Activated CD4-positive, alpha-beta T cell treated with anti-CD3 and anti-CD28 coated beads, Interleukin-2, amount 10 ng/mL, durations not matched to agents 7 days and 5 days (primary cell): ENCODE measurements around the gene TMEM119. TPM values are rescaled to one million over a fixed set of nuclear protein-coding genes. Genes with fewer than 3 reads are reported as not detected.
"Not testable (repeated sequence)": the region's sequence is repeated elsewhere in the genome, so short reads cannot be mapped to it uniquely, and the experiment has no call there.

ENCODE experiments used
- CTCF ChIA-PET: fragments of 350-600 bp; sonication (Branson Sonifier 250); formaldehyde crosslinking; loops from one replicate; lab custom pipeline; 2021; ENCODE audit warnings: antibody characterized with exemption; lab: Charles Lee
- POLR2A ChIA-PET: fragments of 350-600 bp; sonication (Branson Sonifier 250); formaldehyde crosslinking; loops from one replicate; lab custom pipeline; 2021; ENCODE audit warnings: antibody characterized with exemption; lab: Charles Lee
- DNase-seq: peaks from one replicate; pipeline ENCODE4 v3.0.0-alpha.2; 2020
- H3K27ac Mint-ChIP-seq: one replicate; pipeline ENCODE4 v1.8.0; 2021; ENCODE audit warnings: mild to moderate bottlenecking, moderate library complexity, mixed read lengths
- H3K27me3 Mint-ChIP-seq: one replicate; pipeline ENCODE4 v1.8.0; 2021; ENCODE audit warnings: mixed read lengths
- H3K36me3 Mint-ChIP-seq: one replicate; pipeline ENCODE4 v1.8.0; 2021; ENCODE audit warnings: low read depth, mixed read lengths
- H3K4me1 Mint-ChIP-seq: one replicate; pipeline ENCODE4 v1.8.0; 2021; ENCODE audit warnings: mixed read lengths
- H3K4me3 Mint-ChIP-seq: one replicate; pipeline ENCODE4 v1.8.0; 2021; ENCODE audit warnings: mild to moderate bottlenecking, moderate library complexity, mixed read lengths
- H3K9me3 Mint-ChIP-seq: one replicate; pipeline ENCODE4 v1.8.0; 2021; ENCODE audit warnings: mixed read lengths
- total RNA-seq, 2 experiments: library from RNA; stranded (reverse); gene quantifications; one replicate each; pipeline ENCODE4 v1.2.3, GENCODE V29; 2021

The TMEM119 gene
- total RNA-seq, 2 experiments from 2014 or later, result 1.2 to 1.7 TPM

DNA sequence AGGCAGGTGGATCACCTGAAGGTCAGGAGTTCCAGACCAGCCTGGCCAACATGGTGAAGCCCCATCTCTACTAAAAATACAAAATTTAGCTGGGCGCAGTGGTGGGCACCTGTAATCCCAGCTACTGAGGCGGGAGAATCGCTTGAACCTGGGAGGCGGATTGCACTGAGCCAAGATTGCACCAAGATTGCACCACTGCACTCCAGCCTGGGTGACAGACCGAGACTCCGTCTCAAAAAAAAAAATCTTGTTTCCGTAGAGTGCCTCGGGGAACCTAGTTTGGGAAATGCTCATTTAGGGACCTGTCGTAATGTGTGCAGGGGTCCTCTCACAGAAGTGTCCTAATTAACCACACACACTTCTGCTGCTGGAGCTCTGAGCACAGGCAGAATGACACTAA lies 7.4 kb downstream of the TMEM119 start:
- H3K4me1 Mint-ChIP-seq, H3K27me3 Mint-ChIP-seq, H3K27ac Mint-ChIP-seq, H3K4me3 Mint-ChIP-seq, DNase-seq, H3K36me3 Mint-ChIP-seq, H3K9me3 Mint-ChIP-seq, POLR2A ChIA-PET: not testable (repeated sequence)
- CTCF ChIA-PET, result interaction anchor here (0.7 to 1.5 kb wide), 2 partner anchors 10 to 160 kb away, joined by 3 read pairs; no protein-coding TSS in a partner anchor

- Mint-ChIP-seq H3K27ac (no peak overlapping the region), H3K27me3 (peaks cover 1% of the 10 kb centered on the region), H3K4me3 (no peak overlapping the region), H3K9me3 (no peaks in the 10 kb centered on the region), H3K4me1 (no peaks in the 10 kb centered on the region), H3K36me3 (no peaks in the 10 kb centered on the region)
- no peak for DNase-seq
- CTCF ChIA-PET, result interaction anchor here (1.5 to 1.6 kb wide), 2 partner anchors 9 to 18 kb away, joined by 3 read pairs; no protein-coding TSS in a partner anchor
- POLR2A ChIA-PET, result no interaction called here
Observed at GRCh38 chr12:108589840-108590229, 8.0 kb downstream of the TMEM119 start.

DNA sequence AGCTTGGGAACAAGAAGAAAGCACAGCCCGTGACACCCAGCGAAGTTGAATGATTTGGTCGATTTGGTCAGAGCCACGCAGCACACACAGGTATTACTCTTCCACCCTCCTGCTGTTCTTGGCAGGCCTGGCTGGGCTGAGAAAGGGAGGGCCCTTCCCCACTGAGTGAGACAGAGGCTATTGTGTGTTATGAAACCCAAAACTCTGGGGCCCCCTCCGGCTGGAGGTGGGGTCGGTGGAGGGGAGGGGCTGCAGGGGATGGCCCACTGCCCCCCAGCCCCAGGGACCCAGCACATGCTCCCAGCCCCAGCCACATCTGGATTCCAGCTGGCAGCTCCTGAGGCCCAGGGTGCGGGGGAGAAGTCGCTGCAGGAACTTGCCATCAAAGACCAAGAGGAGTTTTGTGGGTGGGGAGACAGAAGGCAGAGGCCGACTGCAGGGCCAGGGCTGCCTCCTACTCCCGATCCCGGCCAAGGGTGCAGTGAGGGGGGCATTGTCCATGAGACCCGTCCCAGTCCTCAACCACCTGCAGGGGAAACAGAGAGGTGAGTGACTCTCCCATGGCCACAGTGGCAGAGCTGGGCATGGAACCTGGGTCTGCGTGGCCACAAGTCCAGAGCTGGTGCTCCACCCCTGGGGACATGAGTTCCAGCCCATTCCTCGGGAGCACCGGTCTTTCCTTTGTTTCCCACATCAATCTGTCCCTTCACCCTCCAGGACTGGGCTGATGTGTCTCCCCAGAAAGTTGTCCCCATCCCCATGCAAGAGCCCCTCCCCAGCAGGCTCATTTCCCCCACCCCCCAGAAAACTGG lies 8.7 kb downstream of the TMEM119 start:
- no peak for DNase-seq
- CTCF ChIA-PET, result interaction anchor here (1.0 to 1.6 kb wide), 3 partner anchors 9 to 28 kb away, joined by 3 read pairs; no protein-coding TSS in a partner anchor
- H3K4me1 Mint-ChIP-seq, result no peaks in the 10 kb centered on the region
- H3K4me3 Mint-ChIP-seq, result no peak overlapping the region
- H3K9me3 Mint-ChIP-seq, result no peaks in the 10 kb centered on the region
- H3K36me3 Mint-ChIP-seq, result no peaks in the 10 kb centered on the region
- no peak overlapping the region for H3K27ac Mint-ChIP-seq
- POLR2A ChIA-PET, result no interaction called here
- peaks cover 5% of the 10 kb centered on the region for H3K27me3 Mint-ChIP-seq

GRCh38 chr12:108587826-108588225 lies 10.1 kb downstream of the TMEM119 start:
- no peaks in the 10 kb centered on the region for H3K36me3 Mint-ChIP-seq
- peaks cover 5% of the 10 kb centered on the region for H3K27me3 Mint-ChIP-seq
- ChIA-PET POLR2A (no interaction called here), CTCF (no interaction called here)
- H3K4me3 Mint-ChIP-seq, result no peak overlapping the region
- H3K9me3 Mint-ChIP-seq, result no peaks in the 10 kb centered on the region
- DNase-seq, result no peak
- H3K4me1 Mint-ChIP-seq, result no peaks in the 10 kb centered on the region
- no peak overlapping the region for H3K27ac Mint-ChIP-seq

- no peak for DNase-seq
- Mint-ChIP-seq H3K4me3 (no peak overlapping the region), H3K27ac (no peak overlapping the region), H3K9me3 (no peaks in the 10 kb centered on the region), H3K27me3 (peaks cover 5% of the 10 kb centered on the region), H3K4me1 (no peaks in the 10 kb centered on the region), H3K36me3 (no peaks in the 10 kb centered on the region)
- ChIA-PET POLR2A (no interaction called here), CTCF (interaction anchor here (1.5 kb wide), 1 partner anchor 78 kb away, joined by 3 read pairs; no protein-coding TSS in a partner anchor)
Observed at GRCh38 chr12:108586306-108586705, 11.6 kb downstream of the TMEM119 start.

- Mint-ChIP-seq H3K4me1 (no peaks in the 10 kb centered on the region), H3K27ac (no peak overlapping the region), H3K27me3 (peaks cover 5% of the 10 kb centered on the region), H3K36me3 (no peaks in the 10 kb centered on the region), H3K9me3 (no peaks in the 10 kb centered on the region), H3K4me3 (no peak overlapping the region)
- CTCF ChIA-PET, result interaction anchor here (0.6 to 1.5 kb wide), 2 partner anchors 78 to 212 kb away, joined by 3 to 4 read pairs; no protein-coding TSS in a partner anchor
- POLR2A ChIA-PET, result no interaction called here
- DNase-seq, result no peak
Observed at GRCh38 chr12:108585864-108586263, 12.0 kb downstream of the TMEM119 start.

- no peaks in the 10 kb centered on the region for H3K9me3 Mint-ChIP-seq
Observed at GRCh38 chr12:108584456-108585065, 13.3 kb downstream of the TMEM119 start.

DNA sequence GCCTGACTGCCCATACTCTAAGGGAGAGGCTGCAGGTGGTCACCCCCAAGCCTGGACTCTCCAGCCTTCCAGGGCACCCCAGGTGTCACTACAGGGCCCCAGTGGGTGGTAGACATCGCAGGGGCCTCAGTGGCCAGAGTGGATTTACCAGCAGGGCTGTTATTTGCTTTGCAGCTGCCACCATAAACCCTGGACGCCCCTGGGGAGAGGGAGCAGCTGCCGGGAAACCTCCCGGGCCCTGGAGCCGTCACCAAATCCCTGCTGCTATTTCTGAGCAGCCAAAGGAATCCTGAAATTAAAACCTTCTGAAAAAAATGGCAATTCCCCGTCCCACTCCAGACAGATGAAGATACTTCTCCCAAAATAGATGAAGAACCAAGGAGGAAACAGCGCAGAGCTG lies 13.9 kb downstream of the TMEM119 start:
- H3K4me1 Mint-ChIP-seq, result no peaks in the 10 kb centered on the region
- POLR2A ChIA-PET, result no interaction called here

More at GRCh38 chr12:108584456-108585065, 13.3 kb downstream of the TMEM119 start:
- no peak overlapping the region for H3K27ac Mint-ChIP-seq
- no peaks in the 10 kb centered on the region for H3K36me3 Mint-ChIP-seq
- no peak overlapping the region for H3K4me3 Mint-ChIP-seq
- H3K4me1 Mint-ChIP-seq, result no peaks in the 10 kb centered on the region
- CTCF ChIA-PET, result interaction anchor here (0.8 kb wide), 1 partner anchor 11 kb away, joined by 4 read pairs; no protein-coding TSS in a partner anchor
- no peak for DNase-seq
- POLR2A ChIA-PET, result no interaction called here
- H3K27me3 Mint-ChIP-seq, result peaks cover 5% of the 10 kb centered on the region

GRCh38 chr12:108582978-108583770 lies 14.7 kb downstream of the TMEM119 start:
- ChIA-PET POLR2A (no interaction called here), CTCF (interaction anchor here (1.4 kb wide), 1 partner anchor 34 kb away, joined by 3 read pairs; no protein-coding TSS in a partner anchor)
- peaks cover 5% of the 10 kb centered on the region for H3K9me3 Mint-ChIP-seq

More for the DNA sequence above, 13.9 kb downstream of the TMEM119 start:
- no peak overlapping the region for H3K27ac Mint-ChIP-seq
- H3K9me3 Mint-ChIP-seq, result peaks cover 2% of the 10 kb centered on the region
- H3K36me3 Mint-ChIP-seq, result peaks cover 1% of the 10 kb centered on the region
- no peak overlapping the region for H3K4me3 Mint-ChIP-seq
- no peak for DNase-seq
- H3K27me3 Mint-ChIP-seq, result peaks cover 5% of the 10 kb centered on the region
- CTCF ChIA-PET, result interaction anchor here (0.8 kb wide), 1 partner anchor 11 kb away, joined by 4 read pairs; no protein-coding TSS in a partner anchor

DNA sequence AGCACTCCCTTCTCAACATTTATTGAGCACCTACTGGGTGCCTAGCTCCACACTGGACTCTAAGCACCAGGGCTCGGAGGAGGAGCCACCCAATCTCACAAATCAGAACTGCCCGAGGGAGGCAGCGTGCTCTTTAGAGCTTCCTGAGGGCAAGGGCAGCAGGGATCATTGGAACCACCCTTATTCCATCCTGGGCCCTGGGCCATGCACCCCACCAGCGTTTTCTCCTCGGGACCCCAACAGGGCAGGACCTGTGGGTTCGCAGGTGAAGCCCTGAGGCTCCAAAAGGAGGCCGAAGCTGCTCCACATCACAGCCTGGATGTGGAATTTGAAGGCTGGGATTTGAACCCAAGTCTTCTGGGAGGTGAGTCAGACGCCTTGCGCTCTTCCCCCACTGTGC lies 15.4 kb downstream of the TMEM119 start:
- H3K9me3 Mint-ChIP-seq, result peaks cover 7% of the 10 kb centered on the region
- H3K4me3 Mint-ChIP-seq, result no peak overlapping the region
- no peak for DNase-seq
- CTCF ChIA-PET, result interaction anchor here (0.6 to 1.4 kb wide), 2 partner anchors 35 to 44 kb away, joined by 3 read pairs; no protein-coding TSS in a partner anchor
- H3K27me3 Mint-ChIP-seq, result peaks cover 7% of the 10 kb centered on the region
- peaks cover 2% of the 10 kb centered on the region for H3K36me3 Mint-ChIP-seq
- H3K4me1 Mint-ChIP-seq, result peaks cover 2% of the 10 kb centered on the region
- POLR2A ChIA-PET, result no interaction called here
- H3K27ac Mint-ChIP-seq, result no peak overlapping the region

More at GRCh38 chr12:108582978-108583770, 14.7 kb downstream of the TMEM119 start:
- H3K36me3 Mint-ChIP-seq, result peaks cover 2% of the 10 kb centered on the region
- peaks cover 5% of the 10 kb centered on the region for H3K27me3 Mint-ChIP-seq
- H3K27ac Mint-ChIP-seq, result no peak overlapping the region
- H3K4me3 Mint-ChIP-seq, result no peak overlapping the region
- no peaks in the 10 kb centered on the region for H3K4me1 Mint-ChIP-seq
- no peak for DNase-seq

- peaks cover 2% of the 10 kb centered on the region for H3K36me3 Mint-ChIP-seq
- ChIA-PET POLR2A (no interaction called here), CTCF (interaction anchor here (0.6 kb wide), 1 partner anchor 45 kb away, joined by 3 read pairs; no protein-coding TSS in a partner anchor)
- H3K9me3 Mint-ChIP-seq, result peaks cover 8% of the 10 kb centered on the region
- H3K27ac Mint-ChIP-seq, result no peak overlapping the region
- DNase-seq, result no peak
- peaks cover 6% of the 10 kb centered on the region for H3K4me1 Mint-ChIP-seq
- peaks cover 10% of the 10 kb centered on the region for H3K27me3 Mint-ChIP-seq
- H3K4me3 Mint-ChIP-seq, result no peak overlapping the region
Observed at GRCh38 chr12:108581311-108582227, 16.3 kb downstream of the TMEM119 start.
